Transverse colon (tissue), 4 donors: ENCODE measurements around the gene KCTD15. TPM values are rescaled to one million over a fixed set of nuclear protein-coding genes. Genes with fewer than 3 reads are reported as not detected.

ENCODE experiments used
- DNase-seq: peaks from one replicate; pipeline ENCODE4 v3.0.0-alpha.2; 2019
- H3K27ac ChIP-seq, 4 donors: fragments of 200-600 bp; sonication (generic); 2 replicates each; pipeline ENCODE4 v1.5.1; 2016 to 2018; ENCODE audit warnings: inconsistent platforms in 4 of 4
- H3K27me3 ChIP-seq: fragments of 200-600 bp; sonication (generic); 2 replicates; pipeline ENCODE4 v1.5.1; 2017; ENCODE audit warnings: inconsistent platforms
- H3K36me3 ChIP-seq, 4 donors: fragments of 200-600 bp; sonication (generic); 2 replicates each; pipeline ENCODE4 v1.5.1; 2017 to 2019; ENCODE audit warnings: inconsistent platforms in 4 of 4
- H3K4me1 ChIP-seq, 4 donors: fragments of 200-600 bp; sonication (generic); 2 replicates each; pipeline ENCODE4 v1.5.1; 2017 to 2020; ENCODE audit warnings: inconsistent platforms in 4 of 4
- H3K4me3 ChIP-seq, 4 donors: fragments of 200-600 bp; sonication (generic); 1 replicate in 1 of 4; 2 replicates in 3 of 4; pipeline versions ENCODE4 v1.5.1 to v1.6.1; 2017 to 2019; ENCODE audit warnings: inconsistent platforms in 4 of 4
- H3K9me3 ChIP-seq, 2 donors: fragments of 200-600 bp; sonication (generic); 2 replicates each; pipeline ENCODE4 v1.5.1; 2017 to 2019; ENCODE audit warnings: inconsistent platforms in 2 of 2
- CTCF ChIP-seq, 5 experiments: fragments of 200-600 bp in 3 of 5; fragments of 450-650 bp in 2 of 5; sonication (generic) in 3 of 5; IDR thresholded peaks; 1 replicate in 2 of 5; 2 replicates in 3 of 5; pipeline ENCODE4 v1.5.1; 2016 to 2017; ENCODE audit warnings: antibody characterized with exemption in 5 of 5, inconsistent platforms in 3 of 5, mild to moderate bottlenecking in 2 of 5, moderate library complexity in 1 of 5
- EP300 ChIP-seq: sonication (generic); formaldehyde crosslinking; IDR thresholded peaks from one replicate; pipeline ENCODE4 v1.6.1; 2017; ENCODE audit warnings: antibody characterized with exemption, low read depth
- POLR2A ChIP-seq: fragments of 450-650 bp; IDR thresholded peaks from one replicate; pipeline ENCODE4 v1.6.1; 2016; ENCODE audit warnings: antibody characterized with exemption, mild to moderate bottlenecking, moderate library complexity
- POLR2AphosphoS5 ChIP-seq, 3 donors: sonication (generic); formaldehyde crosslinking; IDR thresholded peaks; one replicate each; pipeline ENCODE4 v1.6.1; 2016; ENCODE audit warnings: antibody characterized with exemption in 3 of 3
- WGBS, 2 donors: methylation state at CpG; one replicate each; pipeline ENCODE4 v1.1.5; 2018; ENCODE audit warnings: low coverage in 1 of 2; 5-methylcytosine and 5-hydroxymethylcytosine counted together
- in situ Hi-C, 4 donors: fragments of 200-750 bp; cut with MboI; loops; one replicate each; pipeline versions ENCODE4 v1.15.0 to v1.15.1; 2017; ENCODE audit warnings: low sequenced_read_pairs in 3 of 4, low pct_ligation_motif_present in 1 of 4, low pct_unique_long_range_greater_than_20kb in 1 of 4
- intact Hi-C: fragments of 100-400 bp; cut with DNase I; formaldehyde crosslinking; loops from one replicate; pipeline ENCODE4 v1.15.1; 2023; ENCODE audit warnings: low total_unique reads
- total RNA-seq, 4 donors: library from RNA; depleted of rRNA; stranded (reverse); fragments of >200 nt; gene quantifications; one replicate each; pipeline ENCODE4 v1.1.0, GENCODE V29; 2016

KCTD15 gene
- total RNA-seq, 4 donors from 2014 or later, result 28.5 to 158 (median 39.2) TPM

GRCh38 chr19:33772102-33772857 lies 24.4 kb upstream of the KCTD15 start:
- Histone ChIP-seq H3K36me3 (no peaks in the 10 kb centered on the region), H3K4me3 (no peak overlapping the region), H3K27ac (no peak overlapping the region), H3K4me1 (no peaks in the 10 kb centered on the region), H3K27me3 (no peaks in the 10 kb centered on the region), H3K9me3 (no peaks in the 10 kb centered on the region)
- no peak for TF ChIP-seq CTCF (IDR thresholded peaks at IDR 0.05)
- no peak for TF ChIP-seq POLR2AphosphoS5 (IDR thresholded peaks at IDR 0.05)
- TF ChIP-seq EP300, result no peak
- TF ChIP-seq POLR2A, result no peak
- DNase-seq, result no peak
- 90 to 94% methylated on average over 4 to 69 of the region's 72 CpGs for WGBS, 2 donors
- intact Hi-C loops (no loop called here), in situ Hi-C loops (loop anchor here (5.0 to 25.0 kb wide), 8 partner anchors 223 to 537 kb away; partner anchors contain the start of gene SLC7A10 (in 1 of the 4))

- no peaks in the 10 kb centered on the region for H3K9me3 ChIP-seq
- H3K4me1 ChIP-seq, result no peaks in the 10 kb centered on the region
- intact Hi-C loops, result no loop called here
- no peak overlapping the region for H3K4me3 ChIP-seq
- no peak for DNase-seq
- 97% methylated on average over 21 of the region's 23 CpGs; no CpG with 5 or more reads in 1 of the 2 donors for WGBS, 2 donors
- in situ Hi-C loops, result loop anchor here (5.0 to 25.0 kb wide), 8 partner anchors 222 to 538 kb away; partner anchors contain the start of gene SLC7A10 (in 1 of the 4)
- no peak overlapping the region for H3K27ac ChIP-seq
- no peaks in the 10 kb centered on the region for H3K36me3 ChIP-seq
- no peaks in the 10 kb centered on the region for H3K27me3 ChIP-seq
- no peak for TF ChIP-seq EP300
- no peak for TF ChIP-seq POLR2AphosphoS5 (IDR thresholded peaks at IDR 0.05)
- no peak for TF ChIP-seq CTCF (IDR thresholded peaks at IDR 0.05)
- no peak for TF ChIP-seq POLR2A
Measured at GRCh38 chr19:33772858-33773180, 23.9 kb upstream of the KCTD15 start.

- Histone ChIP-seq H3K27ac (no peak overlapping the region), H3K36me3 (no peaks in the 10 kb centered on the region), H3K4me3 (no peak overlapping the region), H3K27me3 (peaks cover 6% of the 10 kb centered on the region), H3K4me1 (peaks cover 0 to 4% (median 2%) of the 10 kb centered on the region in 4 donors), H3K9me3 (no peaks in the 10 kb centered on the region)
- DNase-seq, result no peak
- intact Hi-C loops, result no loop called here
- in situ Hi-C loops, result loop anchor here (5.0 to 25.0 kb wide), 8 partner anchors 221 to 539 kb away; partner anchors contain the start of gene SLC7A10 (in 1 of the 4)
- WGBS, 2 donors, result 41% methylated on average over 5 of the region's 6 CpGs; no CpG with 5 or more reads in 1 of the 2 donors
- no peak for TF ChIP-seq POLR2A
Measured at GRCh38 chr19:33773704-33774624, 22.7 kb upstream of the KCTD15 start.

- H3K27me3 ChIP-seq, result peaks cover 14% of the 10 kb centered on the region
Measured at GRCh38 chr19:33774751-33775150, 21.9 kb upstream of the KCTD15 start.

More at GRCh38 chr19:33774751-33775150, 21.9 kb upstream of the KCTD15 start:
- Histone ChIP-seq H3K4me3 (no peak overlapping the region), H3K36me3 (no peaks in the 10 kb centered on the region), H3K4me1 (peaks cover 0 to 4% (median 2%) of the 10 kb centered on the region in 4 donors), H3K9me3 (no peaks in the 10 kb centered on the region), H3K27ac (no peak overlapping the region)
- intact Hi-C loops (loop anchor here (5.0 kb wide), 2 partner anchors 373 to 532 kb away; no protein-coding TSS in a partner anchor), in situ Hi-C loops (loop anchor here (5.0 to 25.0 kb wide), 8 partner anchors 220 to 540 kb away; partner anchors contain the start of gene SLC7A10 (in 1 of the 4))
- TF ChIP-seq POLR2A, result no peak
- TF ChIP-seq CTCF (IDR thresholded peaks at IDR 0.05), result no peak
- TF ChIP-seq POLR2AphosphoS5 (IDR thresholded peaks at IDR 0.05), result no peak
- no peak for TF ChIP-seq EP300
- DNase-seq, result no peak
- 70% methylated on average over 6 of the region's 6 CpGs; no CpG with 5 or more reads in 1 of the 2 donors for WGBS, 2 donors
